ENCODE results near the gene FBXO21.

GRCh38 chr12:117213295-117213808 lies 23.1 kb upstream of the FBXO21 start:
- no peak for TF ChIP-seq EZH2 (IDR thresholded peaks at IDR 0.05)
- no peak for TF ChIP-seq CTCF (IDR thresholded peaks at IDR 0.05)

All from neural progenitor cell (in vitro differentiated cells).